ENCODE measurements around the gene ATP5F1E. TPM values are rescaled to one million over a fixed set of nuclear protein-coding genes. Genes with fewer than 3 reads are reported as not detected.

ATP5F1E gene
- total RNA-seq, result 73.8 TPM
- long read RNA-seq, transcript ATP5F1E-201 (3 exons, 3,665 nt), result major isoform, 240 of 246 reads
- long read RNA-seq, partial matches to known transcripts, result 0 of 246 reads
- long read RNA-seq, other reads (novel, unspliced or antisense), result 5 of 246 reads

- Histone ChIP-seq H3K4me1 (peaks cover 47% of the 10 kb centered on the region), H3K27ac (peak within 1 kb of the TSS; percentile 92), H3K4me3 (peak within 1 kb of the TSS; percentile 86), H3K36me3 (peaks cover 63% of the 10 kb centered on the region), H3K9me3 (no peaks in the 10 kb centered on the region), H3K27me3 (ENCODE audit: low read depth) (no peaks in the 10 kb centered on the region)
- DNase-seq (peak; percentile 98), ATAC-seq (peak; percentile 100)
- TF ChIP-seq, protein P1, sequence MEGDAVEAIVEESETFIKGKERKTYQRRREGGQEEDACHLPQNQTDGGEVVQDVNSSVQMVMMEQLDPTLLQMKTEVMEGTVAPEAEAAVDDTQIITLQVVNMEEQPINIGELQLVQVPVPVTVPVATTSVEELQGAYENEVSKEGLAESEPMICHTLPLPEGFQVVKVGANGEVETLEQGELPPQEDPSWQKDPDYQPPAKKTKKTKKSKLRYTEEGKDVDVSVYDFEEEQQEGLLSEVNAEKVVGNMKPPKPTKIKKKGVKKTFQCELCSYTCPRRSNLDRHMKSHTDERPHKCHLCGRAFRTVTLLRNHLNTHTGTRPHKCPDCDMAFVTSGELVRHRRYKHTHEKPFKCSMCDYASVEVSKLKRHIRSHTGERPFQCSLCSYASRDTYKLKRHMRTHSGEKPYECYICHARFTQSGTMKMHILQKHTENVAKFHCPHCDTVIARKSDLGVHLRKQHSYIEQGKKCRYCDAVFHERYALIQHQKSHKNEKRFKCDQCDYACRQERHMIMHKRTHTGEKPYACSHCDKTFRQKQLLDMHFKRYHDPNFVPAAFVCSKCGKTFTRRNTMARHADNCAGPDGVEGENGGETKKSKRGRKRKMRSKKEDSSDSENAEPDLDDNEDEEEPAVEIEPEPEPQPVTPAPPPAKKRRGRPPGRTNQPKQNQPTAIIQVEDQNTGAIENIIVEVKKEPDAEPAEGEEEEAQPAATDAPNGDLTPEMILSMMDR (IDR thresholded peaks at IDR 0.05), result no peak
- intact Hi-C loops (cut with DNase I), result no loop called here
Observed at GRCh38 chr20:59032023-59032712, at the start of gene ATP5F1E. TSS of gene ATP5F1E (minus strand) at chr20:59032335. CDS start at chr20:59032251, 84 bp downstream.

DNA sequence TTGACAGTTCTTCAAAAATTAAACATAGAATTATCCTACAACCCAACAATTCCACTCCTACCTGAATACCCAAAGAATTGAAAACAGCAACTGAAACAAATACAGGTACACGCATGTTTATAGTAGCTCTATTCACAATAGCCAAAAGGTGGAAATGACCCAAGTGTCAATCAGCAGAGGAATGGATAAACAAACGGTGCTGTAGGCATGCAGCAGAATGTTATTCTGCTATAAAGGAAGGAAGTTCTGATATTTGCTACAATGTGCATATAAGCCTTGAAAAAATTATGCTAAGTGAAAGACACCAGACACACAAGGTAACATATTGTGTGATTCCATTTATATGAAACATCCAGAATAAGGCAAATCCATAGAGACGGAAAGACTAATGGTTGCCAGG is 48.9 kb upstream of the ATP5F1E start:
- TF ChIP-seq, protein P1 (IDR thresholded peaks at IDR 0.05), result no peak
- intact Hi-C loops (cut with DNase I), result loop anchor here (10.0 kb wide), 1 partner anchor 144 kb away; no protein-coding TSS in a partner anchor
- no peaks in the 10 kb centered on the region for H3K4me1 ChIP-seq
- DNase-seq, result no peak
- H3K36me3 ChIP-seq, result no peaks in the 10 kb centered on the region
- H3K9me3 ChIP-seq, result no peaks in the 10 kb centered on the region
- H3K27ac ChIP-seq, result no peak overlapping the region
- ATAC-seq, result no peak
- no peaks in the 10 kb centered on the region for H3K27me3 ChIP-seq (ENCODE audit: low read depth)
- no peak overlapping the region for H3K4me3 ChIP-seq

GRCh38 chr20:59078231-59078630 is 46.1 kb upstream of the ATP5F1E start:
- ATAC-seq, result no peak
- H3K36me3 ChIP-seq, result no peaks in the 10 kb centered on the region
- intact Hi-C loops (cut with DNase I), result no loop called here
- no peak overlapping the region for H3K27ac ChIP-seq
- H3K4me1 ChIP-seq, result no peaks in the 10 kb centered on the region
- H3K27me3 ChIP-seq (ENCODE audit: low read depth), result no peaks in the 10 kb centered on the region
- TF ChIP-seq, protein P1 (IDR thresholded peaks at IDR 0.05), result no peak
- DNase-seq, result no peak
- no peak overlapping the region for H3K4me3 ChIP-seq
- H3K9me3 ChIP-seq, result no peaks in the 10 kb centered on the region

DNA sequence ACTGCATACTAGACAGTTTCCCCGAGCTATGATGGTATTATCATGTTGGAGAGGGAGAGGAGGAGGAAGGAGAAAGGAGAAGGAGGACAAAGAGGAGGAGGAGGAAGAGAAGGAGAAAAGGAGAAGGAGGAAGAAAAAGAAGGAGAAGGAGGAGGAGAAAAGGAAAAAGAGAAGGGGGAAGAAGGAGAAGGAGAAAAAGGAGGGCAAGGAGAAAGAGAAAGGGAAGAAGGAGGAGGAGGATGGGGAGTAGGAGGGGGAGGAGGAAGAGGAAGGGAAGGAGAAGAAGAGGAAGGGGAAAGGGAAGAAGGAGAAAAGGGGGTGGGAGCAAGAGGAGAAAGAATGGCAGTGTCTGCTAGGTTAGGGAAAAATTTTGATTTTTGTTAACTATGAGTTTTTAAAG is 45.6 kb upstream of the ATP5F1E start:
- no peak overlapping the region for H3K27ac ChIP-seq
- TF ChIP-seq, protein P1 (IDR thresholded peaks at IDR 0.05), result no peak
- no peaks in the 10 kb centered on the region for H3K4me1 ChIP-seq
- no peaks in the 10 kb centered on the region for H3K27me3 ChIP-seq (ENCODE audit: low read depth)
- no peaks in the 10 kb centered on the region for H3K36me3 ChIP-seq
- no peak for ATAC-seq
- DNase-seq, result no peak
- intact Hi-C loops (cut with DNase I), result no loop called here
- no peaks in the 10 kb centered on the region for H3K9me3 ChIP-seq
- H3K4me3 ChIP-seq, result no peak overlapping the region

DNA sequence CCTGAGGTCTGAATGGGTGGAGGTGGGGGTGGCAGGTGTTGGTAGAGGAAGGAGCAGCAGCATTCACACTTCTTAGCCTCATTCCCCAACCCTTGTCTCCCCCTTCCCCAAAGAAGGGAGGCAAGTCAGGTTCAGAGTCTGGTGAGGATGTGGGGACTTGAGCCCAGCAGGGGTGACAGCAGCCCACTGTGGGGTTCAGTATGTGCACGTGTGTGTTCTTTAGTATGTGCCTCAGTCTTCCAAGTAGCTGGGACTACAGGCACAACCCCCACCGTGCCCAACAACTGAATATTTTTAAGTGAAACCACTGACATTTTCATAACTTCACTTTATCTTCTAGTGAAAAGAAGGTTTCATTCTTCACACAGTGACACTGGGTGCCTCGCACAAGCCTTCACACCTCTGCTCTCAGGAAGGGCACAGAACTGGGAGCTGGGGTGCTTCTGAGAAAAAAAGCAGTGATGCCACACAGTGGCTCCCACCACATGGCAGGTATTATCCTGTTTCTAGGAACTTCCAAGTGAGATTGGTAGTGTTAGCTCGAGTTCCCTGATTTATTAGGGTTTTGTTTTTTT is 43.9 kb upstream of the ATP5F1E start:
- Histone ChIP-seq H3K36me3 (no peaks in the 10 kb centered on the region), H3K4me1 (no peaks in the 10 kb centered on the region), H3K27ac (no peak overlapping the region), H3K27me3 (ENCODE audit: low read depth) (no peaks in the 10 kb centered on the region), H3K4me3 (no peak overlapping the region), H3K9me3 (no peaks in the 10 kb centered on the region)
- intact Hi-C loops (cut with DNase I), result no loop called here
- no peak for DNase-seq
- ATAC-seq, result no peak
- TF ChIP-seq, protein P1 (IDR thresholded peaks at IDR 0.05), result no peak

Data from lower lobe of right lung (tissue), 2 donors.